HEK293 (cell line): ENCODE data around the gene ADCY6.

Experiments
- SETDB1 ChIP-seq: IDR thresholded peaks from one replicate; pipeline ENCODE4 v1.6.1; 2017; ENCODE audit warnings: mild to moderate bottlenecking, low read length, moderate library complexity, mixed read lengths; ENCODE audit not compliant: insufficient read length
- YY1 ChIP-seq: fragments of 450-650 bp; formaldehyde crosslinking; IDR thresholded peaks from 2 replicates; pipeline ENCODE4 v1.5.1; 2018; ENCODE audit warnings: missing biosample characterization, missing genetic modification characterization
- ZFHX2 ChIP-seq: fragments of 450-650 bp; formaldehyde crosslinking; conservative IDR thresholded peaks from 2 replicates; pipeline ENCODE4 v1.5.1; 2016; ENCODE audit warnings: missing biosample characterization, missing genetic modification characterization
- ZNF214 ChIP-seq: fragments of 450-650 bp; formaldehyde crosslinking; IDR thresholded peaks from 2 replicates; pipeline ENCODE4 v1.5.1; 2017; ENCODE audit warnings: missing biosample characterization, mild to moderate bottlenecking, missing genetic modification characterization, borderline replicate concordance
- ZNF350 ChIP-seq: fragments of 450-650 bp; formaldehyde crosslinking; IDR thresholded peaks from 2 replicates; pipeline ENCODE4 v1.5.0; 2017; ENCODE audit warnings: missing biosample characterization, mild to moderate bottlenecking, missing genetic modification characterization
- ZNF707 ChIP-seq: fragments of 450-650 bp; formaldehyde crosslinking; IDR thresholded peaks from 2 replicates; pipeline ENCODE4 v1.5.1; 2016; ENCODE audit warnings: missing biosample characterization, missing genetic modification characterization
- ZNF747 ChIP-seq: fragments of 450-650 bp; formaldehyde crosslinking; IDR thresholded peaks from 2 replicates; pipeline ENCODE4 v1.5.1; 2016; ENCODE audit warnings: missing biosample characterization, missing genetic modification characterization
- TF ChIP-seq, protein P1 (sequence below): fragments of 450-650 bp; formaldehyde crosslinking; IDR thresholded peaks from 2 replicates; pipeline ENCODE4 v1.5.1; 2016; ENCODE audit warnings: missing biosample characterization, missing genetic modification characterization
- TF ChIP-seq, protein P2 (sequence below): fragments of 450-650 bp; formaldehyde crosslinking; IDR thresholded peaks from 2 replicates; pipeline ENCODE4 v1.5.1; 2016; ENCODE audit warnings: missing biosample characterization, missing genetic modification characterization
- TF ChIP-seq, protein P3 (sequence below): fragments of 450-650 bp; formaldehyde crosslinking; IDR thresholded peaks from 2 replicates; pipeline ENCODE4 v1.5.1; 2017; ENCODE audit warnings: missing biosample characterization, missing genetic modification characterization

DNA sequence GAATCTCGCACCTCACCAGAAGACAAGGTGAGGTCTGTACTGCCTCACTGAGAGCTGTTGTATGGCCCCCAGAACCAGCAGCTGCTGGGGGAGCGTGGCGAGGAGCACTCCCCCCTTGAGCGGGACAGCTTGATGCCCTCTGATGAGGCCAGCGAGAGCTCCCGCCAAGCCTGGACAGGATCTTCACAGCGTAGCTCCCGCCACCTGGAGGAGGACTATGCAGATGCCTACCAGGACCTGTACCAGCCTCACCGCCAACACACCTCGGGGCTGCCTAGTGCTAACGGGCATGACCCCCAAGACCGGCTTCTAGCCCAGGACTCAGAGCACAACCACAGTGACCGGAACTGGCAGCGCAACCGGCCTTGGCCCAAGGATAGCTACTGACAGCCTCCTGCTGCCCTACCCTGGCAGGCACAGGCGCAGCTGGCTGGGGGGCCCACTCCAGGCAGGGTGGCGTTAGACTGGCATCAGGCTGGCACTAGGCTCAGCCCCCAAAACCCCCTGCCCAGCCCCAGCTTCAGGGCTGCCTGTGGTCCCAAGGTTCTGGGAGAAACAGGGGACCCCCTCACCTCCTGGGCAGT is 38.7 kb upstream of the ADCY6 start:
- TF ChIP-seq, protein P1, sequence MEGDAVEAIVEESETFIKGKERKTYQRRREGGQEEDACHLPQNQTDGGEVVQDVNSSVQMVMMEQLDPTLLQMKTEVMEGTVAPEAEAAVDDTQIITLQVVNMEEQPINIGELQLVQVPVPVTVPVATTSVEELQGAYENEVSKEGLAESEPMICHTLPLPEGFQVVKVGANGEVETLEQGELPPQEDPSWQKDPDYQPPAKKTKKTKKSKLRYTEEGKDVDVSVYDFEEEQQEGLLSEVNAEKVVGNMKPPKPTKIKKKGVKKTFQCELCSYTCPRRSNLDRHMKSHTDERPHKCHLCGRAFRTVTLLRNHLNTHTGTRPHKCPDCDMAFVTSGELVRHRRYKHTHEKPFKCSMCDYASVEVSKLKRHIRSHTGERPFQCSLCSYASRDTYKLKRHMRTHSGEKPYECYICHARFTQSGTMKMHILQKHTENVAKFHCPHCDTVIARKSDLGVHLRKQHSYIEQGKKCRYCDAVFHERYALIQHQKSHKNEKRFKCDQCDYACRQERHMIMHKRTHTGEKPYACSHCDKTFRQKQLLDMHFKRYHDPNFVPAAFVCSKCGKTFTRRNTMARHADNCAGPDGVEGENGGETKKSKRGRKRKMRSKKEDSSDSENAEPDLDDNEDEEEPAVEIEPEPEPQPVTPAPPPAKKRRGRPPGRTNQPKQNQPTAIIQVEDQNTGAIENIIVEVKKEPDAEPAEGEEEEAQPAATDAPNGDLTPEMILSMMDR (tag by site-specific recombination), result no peak
- TF ChIP-seq SETDB1, result no peak
- TF ChIP-seq, protein P2, sequence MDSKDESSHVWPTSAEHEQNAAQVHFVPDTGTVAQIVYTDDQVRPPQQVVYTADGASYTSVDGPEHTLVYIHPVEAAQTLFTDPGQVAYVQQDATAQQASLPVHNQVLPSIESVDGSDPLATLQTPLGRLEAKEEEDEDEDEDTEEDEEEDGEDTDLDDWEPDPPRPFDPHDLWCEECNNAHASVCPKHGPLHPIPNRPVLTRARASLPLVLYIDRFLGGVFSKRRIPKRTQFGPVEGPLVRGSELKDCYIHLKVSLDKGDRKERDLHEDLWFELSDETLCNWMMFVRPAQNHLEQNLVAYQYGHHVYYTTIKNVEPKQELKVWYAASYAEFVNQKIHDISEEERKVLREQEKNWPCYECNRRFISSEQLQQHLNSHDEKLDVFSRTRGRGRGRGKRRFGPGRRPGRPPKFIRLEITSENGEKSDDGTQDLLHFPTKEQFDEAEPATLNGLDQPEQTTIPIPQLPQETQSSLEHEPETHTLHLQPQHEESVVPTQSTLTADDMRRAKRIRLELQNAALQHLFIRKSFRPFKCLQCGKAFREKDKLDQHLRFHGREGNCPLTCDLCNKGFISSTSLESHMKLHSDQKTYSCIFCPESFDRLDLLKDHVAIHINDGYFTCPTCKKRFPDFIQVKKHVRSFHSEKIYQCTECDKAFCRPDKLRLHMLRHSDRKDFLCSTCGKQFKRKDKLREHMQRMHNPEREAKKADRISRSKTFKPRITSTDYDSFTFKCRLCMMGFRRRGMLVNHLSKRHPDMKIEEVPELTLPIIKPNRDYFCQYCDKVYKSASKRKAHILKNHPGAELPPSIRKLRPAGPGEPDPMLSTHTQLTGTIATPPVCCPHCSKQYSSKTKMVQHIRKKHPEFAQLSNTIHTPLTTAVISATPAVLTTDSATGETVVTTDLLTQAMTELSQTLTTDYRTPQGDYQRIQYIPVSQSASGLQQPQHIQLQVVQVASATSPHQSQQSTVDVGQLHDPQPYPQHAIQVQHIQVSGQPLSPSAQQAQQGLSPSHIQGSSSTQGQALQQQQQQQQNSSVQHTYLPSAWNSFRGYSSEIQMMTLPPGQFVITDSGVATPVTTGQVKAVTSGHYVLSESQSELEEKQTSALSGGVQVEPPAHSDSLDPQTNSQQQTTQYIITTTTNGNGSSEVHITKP (tag by site-specific recombination), result no peak
- TF ChIP-seq YY1, result no peak
- no peak for TF ChIP-seq ZNF350 (tag by site-specific recombination)
- no peak for TF ChIP-seq ZFHX2 (tag by site-specific recombination)
- TF ChIP-seq ZNF747 (tag by site-specific recombination), result no peak
- TF ChIP-seq, protein P3, sequence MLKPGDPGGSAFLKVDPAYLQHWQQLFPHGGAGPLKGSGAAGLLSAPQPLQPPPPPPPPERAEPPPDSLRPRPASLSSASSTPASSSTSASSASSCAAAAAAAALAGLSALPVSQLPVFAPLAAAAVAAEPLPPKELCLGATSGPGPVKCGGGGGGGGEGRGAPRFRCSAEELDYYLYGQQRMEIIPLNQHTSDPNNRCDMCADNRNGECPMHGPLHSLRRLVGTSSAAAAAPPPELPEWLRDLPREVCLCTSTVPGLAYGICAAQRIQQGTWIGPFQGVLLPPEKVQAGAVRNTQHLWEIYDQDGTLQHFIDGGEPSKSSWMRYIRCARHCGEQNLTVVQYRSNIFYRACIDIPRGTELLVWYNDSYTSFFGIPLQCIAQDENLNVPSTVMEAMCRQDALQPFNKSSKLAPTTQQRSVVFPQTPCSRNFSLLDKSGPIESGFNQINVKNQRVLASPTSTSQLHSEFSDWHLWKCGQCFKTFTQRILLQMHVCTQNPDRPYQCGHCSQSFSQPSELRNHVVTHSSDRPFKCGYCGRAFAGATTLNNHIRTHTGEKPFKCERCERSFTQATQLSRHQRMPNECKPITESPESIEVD (tag by site-specific recombination), result no peak
- TF ChIP-seq ZNF214 (tag by site-specific recombination), result no peak
- no peak for TF ChIP-seq ZNF707
